H9 (cell line): ENCODE data around the gene BFSP1. TPM values are rescaled to one million over a fixed set of nuclear protein-coding genes. Genes with fewer than 3 reads are reported as not detected.

ENCODE experiments used
- DNase-seq: peaks from one replicate; pipeline ENCODE4 v3.0.0-alpha.2; 2017
- H2AFZ ChIP-seq: one replicate; pipeline ENCODE4 v1.6.1; 2013; ENCODE audit warnings: mild to moderate bottlenecking, low read length, control low read depth, moderate library complexity
- H2AK5ac ChIP-seq: 2 replicates; pipeline ENCODE4 v1.6.1; 2013; ENCODE audit warnings: low read length, control low read depth, mixed read lengths; ENCODE audit not compliant: insufficient read length
- H2BK120ac ChIP-seq: one replicate; pipeline ENCODE4 v1.6.1; 2013; ENCODE audit warnings: low read depth, mild to moderate bottlenecking, low read length, control low read depth, inconsistent platforms; ENCODE audit not compliant: poor library complexity, severe bottlenecking
- H2BK12ac ChIP-seq: 2 replicates; pipeline ENCODE4 v1.6.1; 2013; ENCODE audit warnings: low read length, control low read depth, mixed read lengths, low read depth; ENCODE audit not compliant: insufficient read length
- H2BK15ac ChIP-seq: 2 replicates; pipeline ENCODE4 v1.6.1; 2013; ENCODE audit warnings: low read depth, low read length, control low read depth
- H2BK20ac ChIP-seq: one replicate; pipeline ENCODE4 v1.6.1; 2013; ENCODE audit warnings: low read depth, mild to moderate bottlenecking, low read length, control low read depth, inconsistent platforms; ENCODE audit not compliant: poor library complexity, severe bottlenecking
- H2BK5ac ChIP-seq: 2 replicates; pipeline ENCODE4 v1.6.1; 2013; ENCODE audit warnings: low read length, control low read depth, mixed read lengths; ENCODE audit not compliant: insufficient read length
- H3K14ac ChIP-seq: 2 replicates; pipeline ENCODE4 v1.6.1; 2013; ENCODE audit warnings: low read length, control low read depth; ENCODE audit not compliant: insufficient read depth
- H3K18ac ChIP-seq: 2 replicates; pipeline ENCODE4 v1.6.1; 2013; ENCODE audit warnings: low read depth, mild to moderate bottlenecking, mixed read lengths, low read length, control low read depth; ENCODE audit not compliant: insufficient read length
- H3K23ac ChIP-seq: 2 replicates; pipeline ENCODE4 v1.6.1; 2013; ENCODE audit warnings: low read length, control low read depth, mixed read lengths, low read depth; ENCODE audit not compliant: insufficient read length
- H3K23me2 ChIP-seq: 2 replicates; pipeline ENCODE4 v1.6.1; 2013; ENCODE audit warnings: low read depth, mild to moderate bottlenecking, mixed read lengths, low read length, control low read depth; ENCODE audit not compliant: insufficient read length, poor library complexity, severe bottlenecking
- H3K27ac ChIP-seq: 2 replicates; pipeline ENCODE4 v1.5.1; 2013; ENCODE audit warnings: low read length, control low read depth, mixed read lengths, low read depth; ENCODE audit not compliant: insufficient read length
- H3K27me3 ChIP-seq: 2 replicates; pipeline ENCODE4 v1.6.1; 2013; ENCODE audit warnings: low read length, control low read depth, inconsistent platforms; ENCODE audit not compliant: insufficient read depth
- H3K4ac ChIP-seq: 2 replicates; pipeline ENCODE4 v1.6.1; 2013; ENCODE audit warnings: low read depth, mild to moderate bottlenecking, control low read depth, inconsistent platforms, low read length, moderate library complexity
- H3K4me1 ChIP-seq: 2 replicates; pipeline ENCODE4 v1.6.1; 2013; ENCODE audit warnings: low read length, control low read depth, inconsistent platforms; ENCODE audit not compliant: insufficient read depth
- H3K4me2 ChIP-seq: 2 replicates; pipeline ENCODE4 v1.6.1; 2013; ENCODE audit warnings: low read length, control low read depth, mixed read lengths; ENCODE audit not compliant: insufficient read length, insufficient read depth
- H3K56ac ChIP-seq: 2 replicates; pipeline ENCODE4 v1.6.1; 2013; ENCODE audit warnings: low read depth, mild to moderate bottlenecking, mixed read lengths, low read length, control low read depth; ENCODE audit not compliant: insufficient read length
- H3K79me1 ChIP-seq: 2 replicates; pipeline ENCODE4 v1.6.1; 2013; ENCODE audit warnings: low read depth, mild to moderate bottlenecking, moderate library complexity, low read length, control low read depth, inconsistent platforms; ENCODE audit not compliant: insufficient read depth, poor library complexity, severe bottlenecking
- H3K79me2 ChIP-seq: 2 replicates; pipeline ENCODE4 v1.6.1; 2013; ENCODE audit warnings: low read length, control low read depth, inconsistent platforms; ENCODE audit not compliant: insufficient read depth
- H3K9ac ChIP-seq: 2 replicates; pipeline ENCODE4 v1.6.1; 2013; ENCODE audit warnings: low read length, control low read depth, mixed read lengths; ENCODE audit not compliant: insufficient read length; ENCODE audit errors: extremely low read depth
- H3K9me3 ChIP-seq: one replicate; pipeline ENCODE4 v1.6.1; 2013; ENCODE audit warnings: low read depth, low read length, inconsistent platforms; ENCODE audit not compliant: control insufficient read depth
- H3T11ph ChIP-seq: one replicate; pipeline ENCODE4 v1.6.1; 2013; ENCODE audit warnings: mild to moderate bottlenecking, low read length, control low read depth, inconsistent platforms
- H4K20me1 ChIP-seq: one replicate; pipeline ENCODE4 v1.6.1; 2013; ENCODE audit not compliant: control insufficient read depth, insufficient read length, insufficient read depth
- H4K5ac ChIP-seq: 2 replicates; pipeline ENCODE4 v1.6.1; 2013; ENCODE audit warnings: low read depth, mild to moderate bottlenecking, mixed read lengths, low read length, control low read depth; ENCODE audit not compliant: insufficient read length
- H4K8ac ChIP-seq: replicated peaks from 2 replicates; pipeline ENCODE4 v1.6.1; 2013; ENCODE audit warnings: low read length, control low read depth, mixed read lengths, low read depth; ENCODE audit not compliant: insufficient read length
- H4K91ac ChIP-seq: 2 replicates; pipeline ENCODE4 v1.6.1; 2013; ENCODE audit warnings: low read depth, mild to moderate bottlenecking, moderate library complexity, mixed read lengths, low read length, control low read depth; ENCODE audit not compliant: insufficient read length
- H3K27ac Mint-ChIP-seq, 3 experiments: 2 replicates in 2 of 3; 3 replicates in 1 of 3; pipeline ENCODE4 v1.8.0; 2020 to 2021; ENCODE audit warnings: mixed read lengths in 3 of 3, mild to moderate bottlenecking in 1 of 3, moderate library complexity in 1 of 3
- H3K27me3 Mint-ChIP-seq: 2 replicates; pipeline ENCODE4 v1.8.0; 2021; ENCODE audit warnings: low read depth, mild to moderate bottlenecking, moderate library complexity, mixed read lengths
- H3K36me3 Mint-ChIP-seq, 3 experiments: 2 replicates in 2 of 3; 3 replicates in 1 of 3; pipeline ENCODE4 v1.8.0; 2020 to 2021; ENCODE audit warnings: low read depth in 3 of 3, mixed read lengths in 3 of 3; ENCODE audit not compliant: insufficient read depth in 1 of 3
- H3K4me1 Mint-ChIP-seq, 2 experiments: 2 replicates each; pipeline ENCODE4 v1.8.0; 2020; ENCODE audit warnings: mixed read lengths in 2 of 2
- H3K4me3 Mint-ChIP-seq, 2 experiments: 2 replicates in 1 of 2; 3 replicates in 1 of 2; pipeline ENCODE4 v1.8.0; 2020 to 2021; ENCODE audit warnings: mild to moderate bottlenecking in 2 of 2, mixed read lengths in 2 of 2, moderate library complexity in 1 of 2
- H3K9me3 Mint-ChIP-seq, 2 experiments: 2 replicates in 1 of 2; 3 replicates in 1 of 2; pipeline ENCODE4 v1.8.0; 2020; ENCODE audit warnings: mild to moderate bottlenecking in 2 of 2, mixed read lengths in 2 of 2, moderate library complexity in 1 of 2
- WGBS: extraction: QIAGEN DNeasy Blood & Tissue Kit; methylation state at CpG from one replicate; pipeline ENCODE4 v1.1.7; 2013; ENCODE audit warnings: missing lambda C conversion rate, low lambda C conversion rate, mixed read lengths; ENCODE audit not compliant: insufficient read length; ENCODE audit errors: extremely low coverage; 5-methylcytosine and 5-hydroxymethylcytosine counted together
- total RNA-seq: library from RNA; stranded (reverse); gene quantifications from 2 replicates; pipeline ENCODE4 v1.2.1, GENCODE V29; 2021
- TF ChIP-seq, protein P1 (sequence below): fragments of 200-600 bp; sonication (generic); conservative IDR thresholded peaks from 3 replicates; pipeline ENCODE4 v1.8.0; 2021; ENCODE audit warnings: antibody characterized with exemption, mild to moderate bottlenecking

Gene BFSP1
- total RNA-seq, 1 experiment from 2014 or later: 9.4 TPM

DNA sequence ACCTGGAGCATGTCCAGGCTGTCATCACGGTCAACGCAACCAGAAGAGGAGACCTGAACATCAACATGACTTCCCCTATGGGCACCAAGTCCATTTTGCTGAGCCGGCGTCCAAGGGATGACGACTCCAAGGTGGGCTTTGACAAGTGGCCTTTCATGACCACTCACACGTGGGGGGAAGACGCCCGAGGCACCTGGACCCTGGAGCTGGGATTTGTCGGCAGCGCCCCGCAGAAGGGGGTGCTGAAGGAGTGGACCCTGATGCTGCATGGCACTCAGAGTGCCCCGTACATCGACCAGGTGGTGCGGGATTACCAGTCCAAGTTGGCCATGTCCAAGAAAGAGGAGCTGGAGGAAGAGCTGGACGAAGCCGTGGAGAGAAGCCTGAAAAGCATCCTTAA, 49.5 kb downstream of the BFSP1 start:
- Histone ChIP-seq H3K4ac (no peak overlapping the region), H4K91ac (no peak overlapping the region), H2BK20ac (no peak overlapping the region), H2BK5ac (no peak overlapping the region), H3K79me1 (no peaks in the 10 kb centered on the region), H2BK120ac (no peak overlapping the region), H3K27ac (no peak overlapping the region), H3K4me1 (no peaks in the 10 kb centered on the region), H2BK12ac (no peak overlapping the region), H3K23me2 (no peaks in the 10 kb centered on the region), H3K4me2 (no peak overlapping the region), H4K5ac (no peak overlapping the region), H3K23ac (no peak overlapping the region), H3K9ac (no peak overlapping the region), H2AFZ (no peak overlapping the region), H3K79me2 (no peaks in the 10 kb centered on the region), H3K14ac (no peak overlapping the region; the same call in 1 of the 2 replicates), H3K27me3 (no peaks in the 10 kb centered on the region), H4K8ac (no peak overlapping the region), H3K18ac (no peak overlapping the region), H4K20me1 (no peaks in the 10 kb centered on the region), H2AK5ac (no peak overlapping the region), H3T11ph (no peak overlapping the region), H3K56ac (no peak overlapping the region), H3K9me3 (no peaks in the 10 kb centered on the region), H2BK15ac (no peak overlapping the region)
- Mint-ChIP-seq H3K27ac (no peak overlapping the region), H3K36me3 (no peaks in the 10 kb centered on the region), H3K4me3 (no peak overlapping the region), H3K27me3 (peaks cover 4% of the 10 kb centered on the region; the same call in 1 of the 2 replicates), H3K9me3 (no peaks in the 10 kb centered on the region), H3K4me1 (no peaks in the 10 kb centered on the region; a peak in 1 of 4 replicates)
- no CpG with 5 or more reads among the region's 16 CpGs for WGBS
- no peak for DNase-seq
- TF ChIP-seq, protein P1, sequence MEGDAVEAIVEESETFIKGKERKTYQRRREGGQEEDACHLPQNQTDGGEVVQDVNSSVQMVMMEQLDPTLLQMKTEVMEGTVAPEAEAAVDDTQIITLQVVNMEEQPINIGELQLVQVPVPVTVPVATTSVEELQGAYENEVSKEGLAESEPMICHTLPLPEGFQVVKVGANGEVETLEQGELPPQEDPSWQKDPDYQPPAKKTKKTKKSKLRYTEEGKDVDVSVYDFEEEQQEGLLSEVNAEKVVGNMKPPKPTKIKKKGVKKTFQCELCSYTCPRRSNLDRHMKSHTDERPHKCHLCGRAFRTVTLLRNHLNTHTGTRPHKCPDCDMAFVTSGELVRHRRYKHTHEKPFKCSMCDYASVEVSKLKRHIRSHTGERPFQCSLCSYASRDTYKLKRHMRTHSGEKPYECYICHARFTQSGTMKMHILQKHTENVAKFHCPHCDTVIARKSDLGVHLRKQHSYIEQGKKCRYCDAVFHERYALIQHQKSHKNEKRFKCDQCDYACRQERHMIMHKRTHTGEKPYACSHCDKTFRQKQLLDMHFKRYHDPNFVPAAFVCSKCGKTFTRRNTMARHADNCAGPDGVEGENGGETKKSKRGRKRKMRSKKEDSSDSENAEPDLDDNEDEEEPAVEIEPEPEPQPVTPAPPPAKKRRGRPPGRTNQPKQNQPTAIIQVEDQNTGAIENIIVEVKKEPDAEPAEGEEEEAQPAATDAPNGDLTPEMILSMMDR: no peak
